GM23338 (cell line): Measurements from ENCODE around the gene ZNF346.

Source experiments
- EZH2 ChIP-seq: fragments of 200-600 bp; sonication (generic); IDR thresholded peaks from one replicate; pipeline ENCODE4 v1.8.0; 2017; ENCODE audit warnings: antibody characterized with exemption, mild to moderate bottlenecking, low read depth; ENCODE audit not compliant: unreplicated experiment
- EZH2phosphoT487 ChIP-seq: fragments of 200-600 bp; sonication (generic); IDR thresholded peaks from one replicate; pipeline ENCODE4 v1.8.1; 2018; ENCODE audit warnings: antibody characterized with exemption; ENCODE audit not compliant: unreplicated experiment
- JUNB ChIP-seq: IDR thresholded peaks from one replicate; pipeline ENCODE4 v1.6.1; 2016; ENCODE audit warnings: antibody characterized with exemption; ENCODE audit not compliant: unreplicated experiment
- TF ChIP-seq, protein P1 (sequence below), 2 experiments: fragments of 200-600 bp in 1 of 2; sonication (generic) in 1 of 2; conservative IDR thresholded peaks; 2 replicates each; pipeline versions ENCODE4 v1.5.1 to v1.6.1; 2016 to 2017; ENCODE audit warnings: antibody characterized with exemption in 2 of 2, low read depth in 2 of 2, mild to moderate bottlenecking in 2 of 2, moderate library complexity in 1 of 2
- TF ChIP-seq, protein P2 (sequence below): IDR thresholded peaks from one replicate; pipeline ENCODE4 v1.6.1; 2018; ENCODE audit warnings: antibody characterized with exemption; ENCODE audit not compliant: unreplicated experiment

DNA sequence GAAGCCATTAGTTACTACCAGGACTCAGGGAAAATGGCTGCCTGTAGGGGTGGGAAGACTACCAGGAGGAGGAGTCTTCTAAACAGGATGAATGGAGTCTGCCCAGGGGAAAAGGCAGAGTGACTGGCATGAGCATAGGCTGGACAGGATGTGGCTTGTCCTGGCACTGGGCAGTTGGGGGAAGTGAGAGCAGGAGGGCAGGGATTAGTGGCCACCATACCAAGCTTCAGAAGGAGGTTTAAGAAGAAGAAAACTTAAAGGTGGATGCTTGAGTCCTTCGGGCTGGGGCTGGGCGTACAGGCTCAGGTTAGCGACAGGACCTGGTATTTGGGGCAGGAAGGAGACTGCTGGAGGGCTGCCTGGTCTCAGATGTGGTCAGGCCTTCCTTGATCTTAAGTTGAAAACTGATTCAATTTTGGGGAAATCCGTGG lies 106.1 kb downstream of the ZNF346 start:
- TF ChIP-seq, protein P1, sequence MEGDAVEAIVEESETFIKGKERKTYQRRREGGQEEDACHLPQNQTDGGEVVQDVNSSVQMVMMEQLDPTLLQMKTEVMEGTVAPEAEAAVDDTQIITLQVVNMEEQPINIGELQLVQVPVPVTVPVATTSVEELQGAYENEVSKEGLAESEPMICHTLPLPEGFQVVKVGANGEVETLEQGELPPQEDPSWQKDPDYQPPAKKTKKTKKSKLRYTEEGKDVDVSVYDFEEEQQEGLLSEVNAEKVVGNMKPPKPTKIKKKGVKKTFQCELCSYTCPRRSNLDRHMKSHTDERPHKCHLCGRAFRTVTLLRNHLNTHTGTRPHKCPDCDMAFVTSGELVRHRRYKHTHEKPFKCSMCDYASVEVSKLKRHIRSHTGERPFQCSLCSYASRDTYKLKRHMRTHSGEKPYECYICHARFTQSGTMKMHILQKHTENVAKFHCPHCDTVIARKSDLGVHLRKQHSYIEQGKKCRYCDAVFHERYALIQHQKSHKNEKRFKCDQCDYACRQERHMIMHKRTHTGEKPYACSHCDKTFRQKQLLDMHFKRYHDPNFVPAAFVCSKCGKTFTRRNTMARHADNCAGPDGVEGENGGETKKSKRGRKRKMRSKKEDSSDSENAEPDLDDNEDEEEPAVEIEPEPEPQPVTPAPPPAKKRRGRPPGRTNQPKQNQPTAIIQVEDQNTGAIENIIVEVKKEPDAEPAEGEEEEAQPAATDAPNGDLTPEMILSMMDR (conservative IDR thresholded peaks at IDR 0.05; ENCODE audit: low read depth in 2 of 2): no peak
- no peak for TF ChIP-seq JUNB
- TF ChIP-seq, protein P2, sequence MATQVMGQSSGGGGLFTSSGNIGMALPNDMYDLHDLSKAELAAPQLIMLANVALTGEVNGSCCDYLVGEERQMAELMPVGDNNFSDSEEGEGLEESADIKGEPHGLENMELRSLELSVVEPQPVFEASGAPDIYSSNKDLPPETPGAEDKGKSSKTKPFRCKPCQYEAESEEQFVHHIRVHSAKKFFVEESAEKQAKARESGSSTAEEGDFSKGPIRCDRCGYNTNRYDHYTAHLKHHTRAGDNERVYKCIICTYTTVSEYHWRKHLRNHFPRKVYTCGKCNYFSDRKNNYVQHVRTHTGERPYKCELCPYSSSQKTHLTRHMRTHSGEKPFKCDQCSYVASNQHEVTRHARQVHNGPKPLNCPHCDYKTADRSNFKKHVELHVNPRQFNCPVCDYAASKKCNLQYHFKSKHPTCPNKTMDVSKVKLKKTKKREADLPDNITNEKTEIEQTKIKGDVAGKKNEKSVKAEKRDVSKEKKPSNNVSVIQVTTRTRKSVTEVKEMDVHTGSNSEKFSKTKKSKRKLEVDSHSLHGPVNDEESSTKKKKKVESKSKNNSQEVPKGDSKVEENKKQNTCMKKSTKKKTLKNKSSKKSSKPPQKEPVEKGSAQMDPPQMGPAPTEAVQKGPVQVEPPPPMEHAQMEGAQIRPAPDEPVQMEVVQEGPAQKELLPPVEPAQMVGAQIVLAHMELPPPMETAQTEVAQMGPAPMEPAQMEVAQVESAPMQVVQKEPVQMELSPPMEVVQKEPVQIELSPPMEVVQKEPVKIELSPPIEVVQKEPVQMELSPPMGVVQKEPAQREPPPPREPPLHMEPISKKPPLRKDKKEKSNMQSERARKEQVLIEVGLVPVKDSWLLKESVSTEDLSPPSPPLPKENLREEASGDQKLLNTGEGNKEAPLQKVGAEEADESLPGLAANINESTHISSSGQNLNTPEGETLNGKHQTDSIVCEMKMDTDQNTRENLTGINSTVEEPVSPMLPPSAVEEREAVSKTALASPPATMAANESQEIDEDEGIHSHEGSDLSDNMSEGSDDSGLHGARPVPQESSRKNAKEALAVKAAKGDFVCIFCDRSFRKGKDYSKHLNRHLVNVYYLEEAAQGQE: no peak
- no peak for TF ChIP-seq EZH2
- TF ChIP-seq EZH2phosphoT487: no peak
